T-helper 2 cell treated with Interferon-gamma antibody and Interleukin-4, amounts not matched to agents 5 μg/mL and 100 μg/mL, for 36 hours (primary cell): Measurements from ENCODE around the gene LRRC18.

Experiments used
- DNase-seq: peaks from one replicate; pipeline ENCODE4 v3.0.0; 2021; ENCODE audit warnings: low spot score
- H3K27ac Mint-ChIP-seq: one replicate; pipeline ENCODE4 v1.8.0; 2021; ENCODE audit warnings: mild to moderate bottlenecking, mixed read lengths
- H3K27me3 Mint-ChIP-seq: one replicate; pipeline ENCODE4 v1.8.0; 2021; ENCODE audit warnings: low read depth, mixed read lengths
- H3K36me3 Mint-ChIP-seq: one replicate; pipeline ENCODE4 v1.8.0; 2021; ENCODE audit warnings: low read depth, mixed read lengths
- H3K4me1 Mint-ChIP-seq: one replicate; pipeline ENCODE4 v1.8.0; 2021; ENCODE audit warnings: low read depth, mixed read lengths
- H3K4me3 Mint-ChIP-seq: one replicate; pipeline ENCODE4 v1.8.0; 2022; ENCODE audit warnings: mild to moderate bottlenecking, moderate library complexity, mixed read lengths
- H3K9me3 Mint-ChIP-seq: one replicate; pipeline ENCODE4 v1.8.0; 2021; ENCODE audit warnings: mixed read lengths

LRRC18 gene

GRCh38 chr10:48894911-48895802, 44.5 kb downstream of the LRRC18 start:
- Mint-ChIP-seq H3K4me3 (no peak overlapping the region), H3K36me3 (no peaks in the 10 kb centered on the region), H3K4me1 (peaks cover 4% of the 10 kb centered on the region), H3K27me3 (peaks cover 2% of the 10 kb centered on the region), H3K9me3 (no peaks in the 10 kb centered on the region), H3K27ac (no peak overlapping the region)
- DNase-seq = no peak

GRCh38 chr10:48890888-48891850, 48.5 kb downstream of the LRRC18 start:
- no peak for DNase-seq
- H3K27ac Mint-ChIP-seq = no peak overlapping the region
- no peaks in the 10 kb centered on the region for H3K36me3 Mint-ChIP-seq
- no peak overlapping the region for H3K4me3 Mint-ChIP-seq
- no peaks in the 10 kb centered on the region for H3K9me3 Mint-ChIP-seq
- H3K27me3 Mint-ChIP-seq = peaks cover 2% of the 10 kb centered on the region
- H3K4me1 Mint-ChIP-seq = peaks cover 4% of the 10 kb centered on the region

GRCh38 chr10:48887982-48888381, 51.7 kb downstream of the LRRC18 start:
- Mint-ChIP-seq H3K4me1 (peaks cover 4% of the 10 kb centered on the region), H3K36me3 (no peaks in the 10 kb centered on the region), H3K27ac (no peak overlapping the region), H3K4me3 (no peak overlapping the region), H3K9me3 (no peaks in the 10 kb centered on the region), H3K27me3 (no peaks in the 10 kb centered on the region)
- no peak for DNase-seq

GRCh38 chr10:48885376-48885775, 54.3 kb downstream of the LRRC18 start:
- Mint-ChIP-seq H3K9me3 (no peaks in the 10 kb centered on the region), H3K27me3 (no peaks in the 10 kb centered on the region), H3K4me1 (no peaks in the 10 kb centered on the region), H3K27ac (no peak overlapping the region), H3K4me3 (no peak overlapping the region), H3K36me3 (no peaks in the 10 kb centered on the region)
- no peak for DNase-seq

GRCh38 chr10:48884179-48885045, 55.2 kb downstream of the LRRC18 start:
- Mint-ChIP-seq H3K4me1 (no peaks in the 10 kb centered on the region), H3K4me3 (no peak overlapping the region), H3K27ac (no peak overlapping the region), H3K9me3 (no peaks in the 10 kb centered on the region), H3K27me3 (no peaks in the 10 kb centered on the region), H3K36me3 (no peaks in the 10 kb centered on the region)
- DNase-seq = no peak

- no peak for DNase-seq
- Mint-ChIP-seq H3K4me3 (no peak overlapping the region), H3K27ac (no peak overlapping the region), H3K9me3 (no peaks in the 10 kb centered on the region), H3K36me3 (no peaks in the 10 kb centered on the region), H3K27me3 (no peaks in the 10 kb centered on the region), H3K4me1 (no peaks in the 10 kb centered on the region)
Measured at GRCh38 chr10:48883701-48884100, 55.9 kb downstream of the LRRC18 start.

- H3K9me3 Mint-ChIP-seq = no peaks in the 10 kb centered on the region
- H3K4me1 Mint-ChIP-seq = no peaks in the 10 kb centered on the region
- no peaks in the 10 kb centered on the region for H3K36me3 Mint-ChIP-seq
- no peaks in the 10 kb centered on the region for H3K27me3 Mint-ChIP-seq
- no peak overlapping the region for H3K27ac Mint-ChIP-seq
- H3K4me3 Mint-ChIP-seq = no peak overlapping the region
- no peak for DNase-seq
Measured at GRCh38 chr10:48882881-48883280, 56.8 kb downstream of the LRRC18 start.

GRCh38 chr10:48881937-48882336, 57.7 kb downstream of the LRRC18 start:
- Mint-ChIP-seq H3K9me3 (no peaks in the 10 kb centered on the region), H3K4me3 (no peak overlapping the region), H3K4me1 (no peaks in the 10 kb centered on the region), H3K36me3 (no peaks in the 10 kb centered on the region), H3K27ac (no peak overlapping the region), H3K27me3 (no peaks in the 10 kb centered on the region)
- DNase-seq = no peak

GRCh38 chr10:48880016-48880705, 59.5 kb downstream of the LRRC18 start:
- Mint-ChIP-seq H3K4me3 (no peak overlapping the region), H3K36me3 (no peaks in the 10 kb centered on the region), H3K27me3 (no peaks in the 10 kb centered on the region), H3K9me3 (no peaks in the 10 kb centered on the region), H3K27ac (no peak overlapping the region), H3K4me1 (no peaks in the 10 kb centered on the region)
- no peak for DNase-seq

GRCh38 chr10:48879451-48879850, 60.2 kb downstream of the LRRC18 start:
- no peaks in the 10 kb centered on the region for H3K36me3 Mint-ChIP-seq
- H3K4me3 Mint-ChIP-seq = no peak overlapping the region
- no peak for DNase-seq
- no peak overlapping the region for H3K27ac Mint-ChIP-seq
- H3K4me1 Mint-ChIP-seq = no peaks in the 10 kb centered on the region
- no peaks in the 10 kb centered on the region for H3K27me3 Mint-ChIP-seq
- no peaks in the 10 kb centered on the region for H3K9me3 Mint-ChIP-seq

- DNase-seq = no peak
- H3K27me3 Mint-ChIP-seq = no peaks in the 10 kb centered on the region
- no peak overlapping the region for H3K27ac Mint-ChIP-seq
- no peak overlapping the region for H3K4me3 Mint-ChIP-seq
- H3K9me3 Mint-ChIP-seq = no peaks in the 10 kb centered on the region
- no peaks in the 10 kb centered on the region for H3K4me1 Mint-ChIP-seq
- no peaks in the 10 kb centered on the region for H3K36me3 Mint-ChIP-seq
Measured at GRCh38 chr10:48878091-48878490, 61.5 kb downstream of the LRRC18 start.

GRCh38 chr10:48872234-48872633, 67.4 kb downstream of the LRRC18 start:
- Mint-ChIP-seq H3K4me3 (no peak overlapping the region), H3K36me3 (no peaks in the 10 kb centered on the region), H3K4me1 (no peaks in the 10 kb centered on the region), H3K9me3 (no peaks in the 10 kb centered on the region), H3K27me3 (no peaks in the 10 kb centered on the region), H3K27ac (no peak overlapping the region)
- no peak for DNase-seq
